NCI-H1105 (cell line): Measurements from ENCODE around the gene ZNF365.
"Not testable (repeated sequence)": the region's sequence is repeated elsewhere in the genome, so short reads cannot be mapped to it uniquely, and the experiment has no call there.

Experiments used
- DNase-seq: peaks from one replicate; lab custom pipeline; 2025; lab: John Stamatoyannopoulos, UW

The ZNF365 gene

GRCh38 chr10:62373995-62374861, at the start of gene ZNF365:
TSS of gene ZNF365 (plus strand) at chr10:62374369. CDS start at chr10:62376194, 1,825 bp downstream.
- peak; percentile 37 for DNase-seq

DNA sequence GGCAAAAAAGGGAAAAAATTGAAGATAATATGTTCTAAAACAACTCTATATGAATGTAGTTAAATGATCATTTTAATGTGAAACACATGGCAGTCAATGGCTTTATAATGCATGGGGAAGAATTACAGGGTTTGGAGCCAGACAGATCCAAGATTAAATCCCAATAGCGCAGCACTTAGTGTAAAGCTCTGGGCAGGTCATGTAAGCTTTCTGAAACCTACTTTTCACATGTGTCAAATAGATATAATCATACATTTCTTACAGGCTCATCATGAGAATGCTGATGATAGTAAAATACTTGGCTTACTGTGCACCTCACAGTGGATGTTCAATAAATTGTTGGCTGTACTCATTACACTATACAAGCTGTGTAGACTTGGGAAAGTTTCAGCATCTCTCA, 48.0 kb upstream of the ZNF365 start:
- DNase-seq: no peak

- DNase-seq: no peak
Measured at GRCh38 chr10:62327885-62328284, 46.3 kb upstream of the ZNF365 start.

GRCh38 chr10:62330213-62330612, 44.0 kb upstream of the ZNF365 start:
- DNase-seq: no peak

GRCh38 chr10:62332406-62332805, 41.8 kb upstream of the ZNF365 start:
- no peak for DNase-seq

DNA sequence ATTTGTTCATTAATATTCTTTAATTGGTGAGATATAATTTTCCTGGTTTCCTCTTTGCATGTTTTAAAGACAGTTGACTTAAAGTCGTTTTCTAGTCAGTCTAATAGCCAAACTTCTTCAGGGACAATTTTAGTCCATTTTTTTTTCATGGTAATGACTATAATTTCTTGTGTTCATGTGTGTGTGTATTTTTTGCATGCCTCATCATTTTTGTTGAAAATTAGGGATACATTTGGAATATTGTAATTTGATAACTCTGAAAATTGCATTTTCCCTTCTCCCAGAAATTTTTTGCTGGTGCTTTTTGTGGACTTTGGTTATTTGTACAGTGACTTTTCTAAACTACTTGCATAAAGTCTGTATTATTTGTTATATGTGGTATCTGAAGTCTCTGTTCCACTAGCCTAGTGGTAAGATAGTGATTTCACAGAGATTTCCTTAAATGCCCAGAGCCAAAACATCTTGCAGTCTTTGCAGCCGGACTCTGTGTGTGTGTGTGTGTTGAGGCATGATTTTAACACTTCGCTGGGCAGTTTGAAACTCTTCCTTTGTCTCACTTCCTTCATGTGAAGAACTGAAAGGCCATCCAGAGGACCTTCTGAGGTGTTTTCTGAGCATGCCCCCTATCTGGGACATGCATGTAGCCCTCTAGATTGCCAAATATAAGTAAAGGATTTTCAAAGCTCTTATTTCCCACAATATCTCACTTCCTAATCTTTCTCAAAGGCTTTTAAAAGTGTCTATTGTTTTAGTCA, 40.9 kb upstream of the ZNF365 start:
- no peak for DNase-seq

DNA sequence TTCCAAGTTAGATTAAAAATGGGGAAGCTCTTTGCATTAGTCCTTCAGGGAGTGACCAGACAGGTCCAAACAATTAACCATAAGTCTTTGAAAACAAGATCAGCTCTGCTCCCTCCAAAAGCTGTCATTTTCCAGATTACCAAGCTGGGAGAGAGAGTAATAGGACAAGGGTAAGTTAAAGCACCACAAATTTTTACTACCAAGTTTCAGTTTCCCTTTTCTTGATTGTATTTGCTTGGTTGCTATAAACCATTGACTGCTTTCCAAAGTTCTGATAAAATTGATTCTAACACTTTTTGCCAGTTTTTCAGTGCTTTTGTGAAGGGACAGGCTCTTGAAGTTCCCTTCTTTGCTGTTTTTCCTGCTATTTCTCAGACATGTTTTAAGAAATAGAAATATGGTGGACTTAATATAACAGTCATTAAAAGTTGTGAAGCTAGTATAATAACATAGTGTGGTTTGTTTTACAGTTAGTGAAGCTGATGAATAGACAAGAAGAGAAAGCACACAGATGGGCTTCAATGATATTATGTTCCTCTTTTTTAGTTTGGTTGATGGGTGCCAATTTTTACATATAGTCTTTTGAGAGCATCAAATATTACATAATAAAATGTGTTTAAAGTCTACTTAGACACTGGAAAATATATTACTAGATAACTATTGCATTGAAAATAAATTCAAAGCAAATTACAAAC, 40.0 kb upstream of the ZNF365 start:
- DNase-seq: no peak

GRCh38 chr10:62335326-62335725, 38.8 kb upstream of the ZNF365 start:
- DNase-seq: no peak

DNA sequence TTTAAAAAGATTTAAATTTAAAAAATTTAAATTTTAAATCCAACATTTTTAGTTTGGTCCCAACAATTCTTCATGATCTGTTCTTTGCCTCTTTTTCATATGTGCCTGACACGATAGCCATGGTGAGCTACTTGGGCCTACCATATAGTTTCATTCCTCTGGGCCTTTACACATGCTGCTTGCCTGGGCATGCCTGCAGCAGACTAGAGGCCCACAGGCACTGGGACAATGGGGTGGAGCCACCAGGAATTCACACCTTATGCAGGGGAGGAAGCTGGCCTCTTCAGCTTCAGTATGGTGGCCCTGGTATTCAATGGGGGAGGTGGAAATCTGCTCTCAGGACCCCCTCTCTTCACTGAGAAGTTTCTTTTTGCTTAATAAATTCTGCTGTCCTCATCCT, 37.8 kb upstream of the ZNF365 start:
- no peak for DNase-seq

GRCh38 chr10:62341419-62341818, 32.8 kb upstream of the ZNF365 start:
- no peak for DNase-seq

GRCh38 chr10:62343000-62343399, 31.2 kb upstream of the ZNF365 start:
- DNase-seq: no peak

GRCh38 chr10:62348029-62348428, 26.1 kb upstream of the ZNF365 start:
- no peak for DNase-seq

- DNase-seq: no peak
Measured at GRCh38 chr10:62352356-62352970, 21.7 kb upstream of the ZNF365 start.

DNA sequence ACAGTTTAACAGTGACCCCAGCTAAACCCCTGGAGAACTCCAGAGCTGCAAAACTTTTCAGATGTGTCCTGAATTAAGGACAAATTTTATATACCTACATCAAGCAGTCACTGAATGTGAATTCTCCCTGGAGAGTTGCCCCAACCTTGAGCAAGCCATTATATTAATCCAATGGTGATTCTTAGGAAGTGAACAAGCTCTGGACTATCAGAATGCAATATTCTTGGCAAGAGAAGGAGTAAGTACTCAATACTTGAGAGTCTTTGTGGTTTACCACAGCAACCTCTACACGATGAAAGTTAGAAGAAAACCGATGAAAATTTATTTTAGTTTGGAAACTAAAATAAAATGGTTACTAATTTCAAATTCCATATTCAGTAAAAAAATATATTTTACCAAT, 19.3 kb upstream of the ZNF365 start:
- no peak for DNase-seq

DNA sequence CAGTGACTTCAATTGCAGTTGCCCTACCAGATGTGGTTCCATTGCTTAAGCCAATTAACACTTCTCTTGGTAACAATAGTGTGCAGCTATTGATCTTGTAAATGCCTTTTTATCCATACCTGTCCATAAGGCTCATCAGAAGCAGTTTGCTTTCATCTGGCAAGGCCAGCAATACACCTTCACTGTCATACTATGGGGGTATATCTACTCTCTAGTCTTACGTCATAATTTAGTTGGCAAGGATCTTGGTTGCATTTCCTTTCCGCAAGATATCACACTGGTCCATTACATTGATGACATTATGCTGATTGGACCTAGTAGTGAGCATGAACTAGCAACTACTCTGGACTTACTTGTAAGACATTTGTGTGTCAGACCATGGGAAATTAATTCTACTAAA, 17.7 kb upstream of the ZNF365 start:
- no peak for DNase-seq

DNA sequence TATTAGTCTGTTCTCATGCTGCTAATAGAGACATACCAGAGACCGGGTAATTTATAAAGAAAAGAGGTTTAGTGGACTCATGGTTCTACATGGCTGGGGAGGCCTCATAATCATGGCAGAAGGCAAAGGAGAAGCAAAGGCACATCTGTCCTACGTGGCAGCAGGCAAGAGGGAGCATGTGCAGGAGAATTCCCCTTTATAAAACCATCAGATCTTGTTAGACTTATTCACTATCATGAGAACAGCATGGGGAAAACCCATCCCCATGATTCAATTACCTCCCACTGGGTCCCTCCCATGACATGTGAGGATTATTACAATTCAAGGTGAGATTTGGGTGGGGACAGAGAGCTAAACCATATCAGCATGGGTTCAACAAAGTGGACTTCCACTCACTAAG, 16.0 kb upstream of the ZNF365 start:
- DNase-seq: not testable (repeated sequence)

- DNase-seq: no peak
Measured at GRCh38 chr10:62373639-62373994, 552 bp upstream of the ZNF365 start.

- DNase-seq: no peak
Measured at GRCh38 chr10:62374862-62375710, 917 bp downstream of the ZNF365 start.

DNA sequence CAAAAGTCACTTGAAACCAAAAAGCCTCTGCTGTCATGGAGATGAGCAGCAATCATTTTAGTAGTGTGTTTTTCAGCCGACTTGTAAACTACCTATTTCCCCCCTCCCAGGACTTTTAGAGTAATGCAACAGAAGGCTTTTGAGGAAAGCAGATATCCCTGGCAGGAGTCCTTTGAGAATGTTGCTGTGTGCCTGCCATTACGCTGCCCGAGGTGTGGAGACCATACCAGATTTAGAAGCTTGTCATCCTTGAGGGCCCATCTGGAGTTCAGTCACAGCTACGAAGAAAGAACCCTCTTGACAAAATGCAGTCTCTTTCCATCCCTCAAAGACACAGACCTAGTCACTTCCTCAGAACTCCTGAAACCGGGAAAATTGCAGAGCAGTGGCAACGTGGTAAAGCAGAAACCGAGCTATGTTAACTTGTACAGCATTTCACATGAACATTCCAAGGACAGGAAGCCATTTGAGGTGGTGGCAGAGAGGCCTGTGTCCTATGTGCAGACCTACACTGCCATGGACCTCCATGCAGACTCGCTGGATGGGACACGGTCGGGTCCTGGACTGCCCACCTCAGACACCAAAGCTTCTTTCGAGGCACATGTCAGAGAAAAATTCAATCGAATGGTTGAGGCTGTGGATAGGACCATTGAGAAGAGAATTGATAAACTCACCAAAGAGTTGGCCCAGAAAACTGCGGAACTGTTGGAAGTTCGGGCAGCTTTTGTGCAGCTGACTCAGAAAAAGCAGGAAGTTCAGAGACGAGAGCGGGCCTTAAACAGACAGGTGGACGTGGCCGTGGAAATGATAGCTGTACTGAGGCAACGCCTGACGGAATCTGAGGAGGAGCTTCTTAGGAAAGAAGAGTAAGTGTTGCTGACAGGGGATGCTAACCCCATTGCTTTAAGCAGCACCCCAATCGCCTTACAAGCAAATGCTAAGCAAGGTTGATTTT, 2.2 kb downstream of the ZNF365 start:
- no peak for DNase-seq

DNA sequence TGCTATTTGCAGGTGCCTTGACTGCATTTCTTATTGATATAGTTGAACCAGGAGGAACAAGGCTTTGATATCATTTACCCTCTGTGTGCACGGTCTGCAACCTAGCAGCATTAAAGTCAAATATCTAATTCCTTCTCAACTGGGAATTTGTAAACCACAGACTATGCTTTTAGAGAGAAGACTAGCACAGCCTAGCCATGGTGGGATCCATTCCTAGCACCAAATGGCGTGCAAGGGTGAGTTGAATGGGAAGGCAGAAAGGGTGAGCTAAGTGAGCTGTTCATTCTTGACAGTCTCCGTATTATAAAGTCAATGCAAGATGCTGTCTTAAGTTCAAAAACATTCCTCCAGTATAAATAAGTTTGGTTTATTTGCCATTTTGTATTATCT, 2.9 kb downstream of the ZNF365 start:
- no peak for DNase-seq
